Immature natural killer cell (primary cell): Measurements from ENCODE around the gene USP28. TPM values are rescaled to one million over a fixed set of nuclear protein-coding genes. Genes with fewer than 3 reads are reported as not detected.
"Not testable (repeated sequence)": the region's sequence is repeated elsewhere in the genome, so short reads cannot be mapped to it uniquely, and the experiment has no call there.

Source experiments
- DNase-seq, 3 donors: peaks; one replicate each; pipeline ENCODE4 v3.0.0; 2022; ENCODE audit warnings: mixed read lengths in 1 of 3
- H3K27ac Mint-ChIP-seq, 6 donors: one replicate each; pipeline ENCODE4 v1.8.0; 2020; ENCODE audit warnings: mixed read lengths in 6 of 6, mild to moderate bottlenecking in 5 of 6, inconsistent platforms in 4 of 6, moderate library complexity in 3 of 6
- H3K27me3 Mint-ChIP-seq, 3 donors: one replicate each; pipeline ENCODE4 v1.8.0; 2020 to 2021; ENCODE audit warnings: low read depth in 3 of 3, mild to moderate bottlenecking in 3 of 3, mixed read lengths in 3 of 3, moderate library complexity in 3 of 3, inconsistent platforms in 1 of 3
- H3K36me3 Mint-ChIP-seq, 3 donors: one replicate each; pipeline ENCODE4 v1.8.0; 2020; ENCODE audit warnings: mixed read lengths in 3 of 3, inconsistent platforms in 2 of 3, mild to moderate bottlenecking in 2 of 3
- H3K4me1 Mint-ChIP-seq, 2 donors: one replicate each; pipeline ENCODE4 v1.8.0; 2020; ENCODE audit warnings: inconsistent platforms in 2 of 2, mild to moderate bottlenecking in 2 of 2, mixed read lengths in 2 of 2, moderate library complexity in 1 of 2
- H3K4me3 Mint-ChIP-seq, 5 donors: one replicate each; pipeline ENCODE4 v1.8.0; 2020; ENCODE audit warnings: mild to moderate bottlenecking in 5 of 5, mixed read lengths in 5 of 5, inconsistent platforms in 3 of 5, moderate library complexity in 3 of 5
- H3K9me3 Mint-ChIP-seq, 6 donors: one replicate each; pipeline ENCODE4 v1.8.0; 2020; ENCODE audit warnings: mild to moderate bottlenecking in 6 of 6, mixed read lengths in 6 of 6, inconsistent platforms in 4 of 6, moderate library complexity in 3 of 6
- polyA plus RNA-seq, 3 donors: library from polyadenylated mRNA; unstranded; fragments of 300-500 nt; fragmentation: Illumina TruSeq; gene quantifications; one replicate each; pipeline ENCODE4 v1.2.3, GENCODE V29; 2021

USP28 gene
- polyA plus RNA-seq, 3 donors from 2014 or later: 121 to 185 (median 122) TPM

DNA sequence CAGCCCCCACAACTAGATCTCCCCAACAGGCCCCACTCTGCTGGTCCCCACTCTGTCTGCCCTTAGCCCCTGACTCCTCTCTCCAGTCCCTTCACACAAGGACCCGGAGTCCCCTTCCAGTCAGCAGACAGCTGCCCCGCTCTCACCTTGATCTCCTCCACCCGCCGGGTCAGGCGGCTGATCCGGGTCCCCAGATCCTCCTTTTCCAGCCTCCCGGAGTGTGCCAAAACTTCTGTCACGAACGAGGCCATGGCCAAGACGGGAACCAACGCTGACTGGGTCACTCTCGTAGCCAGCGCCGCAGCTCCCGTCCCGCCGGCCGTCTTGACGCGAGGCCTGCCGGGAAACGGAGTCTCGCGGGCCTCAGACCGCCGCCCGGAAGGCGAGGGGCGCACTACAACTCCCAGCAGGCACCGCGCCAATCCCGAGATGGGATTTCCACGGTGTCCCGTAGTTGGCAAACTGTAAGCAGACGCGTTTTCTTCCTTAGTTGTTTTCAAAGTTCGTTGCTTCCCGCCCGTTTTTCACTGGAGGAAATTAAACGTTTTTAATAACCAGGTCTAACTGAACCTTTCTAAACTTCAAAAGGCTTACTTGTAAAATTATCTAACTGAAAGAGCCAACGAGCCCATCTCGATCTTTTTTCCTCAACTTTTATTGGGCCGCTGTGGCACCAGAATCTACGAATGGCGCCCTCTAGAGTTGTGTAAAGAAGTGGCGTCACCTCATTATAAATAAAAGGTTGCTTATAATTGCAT is 101.8 kb downstream of the USP28 start, which contains the start of gene ZW10:
TSS of gene ZW10 (minus strand) at position 277 of the 758 bp plus-strand sequence. CDS start at position 251, 26 bp downstream.
- Mint-ChIP-seq H3K4me3 (peak within 1 kb of the TSS; percentile 96 to 99 (median 98)), H3K27me3 (peaks cover 2 to 13% (median 4%) of the 10 kb centered on the region in 3 donors), H3K9me3 (no peaks in the 10 kb centered on the region), H3K27ac (peak within 1 kb of the TSS; percentile 87 to 97 (median 93)), H3K4me1 (peaks cover 24 to 35% of the 10 kb centered on the region in 2 donors), H3K36me3 (peaks cover 0 to 4% (median 3%) of the 10 kb centered on the region in 3 donors)
- peak; percentile 89 to 91 (median 89) for DNase-seq

DNA sequence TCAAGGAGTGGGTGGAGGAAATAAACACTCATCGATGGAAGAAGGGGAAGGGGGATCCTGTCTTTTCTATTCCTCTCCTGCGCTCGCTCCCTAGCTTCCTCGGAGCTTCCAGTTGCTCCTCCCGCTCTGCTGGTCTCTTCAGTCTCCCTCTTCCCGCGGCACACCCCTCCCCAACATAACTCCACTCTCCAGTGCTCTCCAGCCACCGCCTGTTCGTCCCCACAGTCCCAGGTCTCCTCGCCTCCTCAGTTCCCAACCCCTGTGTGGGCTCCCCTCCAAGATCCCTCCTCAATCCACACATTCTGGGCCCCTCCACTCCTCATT is 102.3 kb downstream of the USP28 start:
- DNase-seq: no peak
- H3K4me1 Mint-ChIP-seq: peaks cover 24 to 36% of the 10 kb centered on the region in 2 donors
- peaks cover 0 to 6% (median 5%) of the 10 kb centered on the region in 3 donors for H3K36me3 Mint-ChIP-seq
- no peaks in the 10 kb centered on the region for H3K9me3 Mint-ChIP-seq
- H3K27me3 Mint-ChIP-seq: peaks cover 2 to 12% (median 4%) of the 10 kb centered on the region in 3 donors
- peak overlapping the region; percentile 87 to 97 (median 93) for H3K27ac Mint-ChIP-seq
- peak overlapping the region; percentile 96 to 99 (median 98) for H3K4me3 Mint-ChIP-seq

- Mint-ChIP-seq H3K4me3 (peak overlapping the region; percentile 71 to 98 (median 96)), H3K36me3 (peaks cover 7 to 16% (median 15%) of the 10 kb centered on the region in 3 donors), H3K4me1 (peaks cover 29 to 46% of the 10 kb centered on the region in 2 donors)
These were observed 103.4 kb downstream of the USP28 start for GRCh38 chr11:113771964-113772363.

DNA sequence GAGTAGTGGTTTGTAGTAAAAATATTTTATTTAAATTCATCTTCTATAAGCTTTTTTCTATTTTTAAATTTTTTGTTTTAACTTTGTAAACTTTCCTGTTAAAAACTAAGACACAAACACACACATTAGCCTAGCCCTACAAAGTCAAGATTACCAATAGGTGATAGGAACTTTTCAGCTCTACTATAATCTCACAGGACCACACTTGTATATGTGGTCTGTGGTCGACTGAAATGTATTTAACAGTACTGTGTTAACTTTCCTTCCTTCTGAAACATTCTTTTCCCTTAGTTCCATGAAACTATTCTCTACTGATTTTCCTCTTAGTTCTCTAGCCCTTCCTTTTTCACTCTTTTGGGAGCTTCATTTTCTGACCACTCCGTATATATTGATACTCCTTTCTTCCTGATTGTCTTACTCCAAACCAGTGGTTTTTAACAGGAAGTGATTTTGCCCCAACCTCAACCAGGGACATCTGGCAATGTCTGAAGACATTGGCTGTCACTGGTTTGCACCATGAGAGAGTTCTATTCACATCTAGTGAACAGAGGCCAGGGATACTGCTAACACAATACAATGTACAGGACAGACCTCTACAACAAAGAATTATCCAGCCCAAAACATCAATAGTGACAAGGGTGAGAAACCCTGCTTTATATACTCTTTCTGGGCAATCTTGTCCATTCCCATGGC is 110.7 kb downstream of the USP28 start:
- Mint-ChIP-seq H3K27ac (peak overlapping the region in 5 of 6 donors; percentile 41 to 78 (median 53)), H3K36me3 (peaks cover 11 to 30% (median 19%) of the 10 kb centered on the region in 3 donors), H3K27me3 (no peaks in the 10 kb centered on the region), H3K9me3 (no peaks in the 10 kb centered on the region), H3K4me1 (peaks cover 22 to 32% of the 10 kb centered on the region in 2 donors), H3K4me3 (peak overlapping the region in 3 of 5 donors; percentile 2 to 50 (median 8))
- peak in 2 of 3 donors; percentile 0 to 11 for DNase-seq

More at GRCh38 chr11:113771964-113772363, 103.4 kb downstream of the USP28 start:
- Mint-ChIP-seq H3K27me3 (peaks cover 2 to 8% (median 2%) of the 10 kb centered on the region in 3 donors), H3K9me3 (no peaks in the 10 kb centered on the region), H3K27ac (peak overlapping the region in 1 of 6 donors; percentile 39)
- no peak for DNase-seq

DNA sequence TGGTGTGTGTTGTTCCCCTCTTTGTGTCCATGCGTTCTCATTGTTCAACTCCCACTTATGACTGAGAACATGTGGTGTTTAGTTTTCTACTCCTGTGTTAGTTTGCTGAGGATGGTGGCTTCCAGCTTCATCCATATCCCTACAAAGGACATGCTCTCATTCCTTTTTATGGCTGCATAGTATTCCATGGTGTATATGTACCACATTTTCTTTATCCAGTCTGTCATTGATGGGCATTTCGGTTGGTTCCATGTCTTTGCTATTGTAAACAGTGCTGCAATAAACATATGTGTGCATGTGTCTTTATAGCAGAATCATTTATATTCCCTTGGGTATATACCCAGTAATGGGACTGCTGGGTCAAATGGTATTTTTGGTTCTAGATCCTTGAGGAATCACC is 112.3 kb downstream of the USP28 start:
- H3K4me1 Mint-ChIP-seq: peaks cover 22 to 32% of the 10 kb centered on the region in 2 donors
- not testable (repeated sequence) for H3K9me3 Mint-ChIP-seq, DNase-seq, H3K4me3 Mint-ChIP-seq, H3K27me3 Mint-ChIP-seq, H3K27ac Mint-ChIP-seq
- H3K36me3 Mint-ChIP-seq: peaks cover 21 to 41% (median 28%) of the 10 kb centered on the region in 3 donors

GRCh38 chr11:113760241-113760640 is 115.1 kb downstream of the USP28 start:
- peaks cover 12 to 15% of the 10 kb centered on the region in 2 donors for H3K4me1 Mint-ChIP-seq
- peaks cover 17 to 43% (median 24%) of the 10 kb centered on the region in 3 donors for H3K36me3 Mint-ChIP-seq
- no peak for DNase-seq

DNA sequence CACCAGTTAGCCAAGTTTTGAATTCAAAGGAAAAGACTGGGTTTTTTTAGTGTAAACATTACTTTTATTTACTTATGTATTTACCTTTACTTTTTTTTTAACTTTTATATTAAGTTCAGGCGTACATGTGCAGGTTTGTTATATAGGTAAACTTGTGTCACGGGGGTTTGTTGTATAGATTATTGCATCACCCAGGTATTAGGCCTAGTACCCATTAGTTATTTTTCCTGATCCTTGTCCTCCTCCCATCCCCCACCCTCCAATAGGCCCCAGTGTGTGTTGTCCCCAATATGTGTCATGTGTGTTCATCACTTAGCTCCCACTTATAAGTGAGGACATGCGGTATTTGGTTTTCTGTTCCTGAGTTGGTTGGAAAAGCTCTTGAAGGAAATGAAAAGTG is 122.4 kb downstream of the USP28 start:
- Mint-ChIP-seq H3K27me3 (no peaks in the 10 kb centered on the region), H3K27ac (no peak overlapping the region)

More at GRCh38 chr11:113760241-113760640, 115.1 kb downstream of the USP28 start:
- no peak overlapping the region for H3K4me3 Mint-ChIP-seq
- H3K9me3 Mint-ChIP-seq: no peaks in the 10 kb centered on the region
- no peak overlapping the region for H3K27ac Mint-ChIP-seq
- no peaks in the 10 kb centered on the region for H3K27me3 Mint-ChIP-seq

More for the DNA sequence above, 122.4 kb downstream of the USP28 start:
- Mint-ChIP-seq H3K36me3 (peaks cover 13 to 25% (median 17%) of the 10 kb centered on the region in 3 donors), H3K4me3 (no peak overlapping the region), H3K4me1 (no peaks in the 10 kb centered on the region), H3K9me3 (no peaks in the 10 kb centered on the region)
- DNase-seq: no peak

Other genes with a start within 250 kb of the USP28 start
- gene TMPRSS5, start 169.3 kb downstream of the USP28 start, polyA plus RNA-seq: not detected
- 10 to 100 TPM in 2 of 3 donors, 1 to 10 TPM in 1; 9.2 to 13.7 (median 10.1) TPM for gene ZW10, start 101.9 kb downstream of the USP28 start, polyA plus RNA-seq
- gene CLDN25, start 95.8 kb downstream of the USP28 start, polyA plus RNA-seq: not detected
- not detected for gene HTR3B, start 29.2 kb upstream of the USP28 start, polyA plus RNA-seq
- not detected for gene HTR3A, start 99.5 kb upstream of the USP28 start, polyA plus RNA-seq
- 100 to 1,000 TPM in 1 of 3 donors, 10 to 100 TPM in 2; 90.4 to 197 (median 92.5) TPM for gene ZBTB16, start 184.1 kb upstream of the USP28 start, polyA plus RNA-seq